ENCODE results near the gene PCNA.
A peak's percentile ranks its signal among the peaks of the same experiment; 100 is the strongest.

PCNA gene

DNA sequence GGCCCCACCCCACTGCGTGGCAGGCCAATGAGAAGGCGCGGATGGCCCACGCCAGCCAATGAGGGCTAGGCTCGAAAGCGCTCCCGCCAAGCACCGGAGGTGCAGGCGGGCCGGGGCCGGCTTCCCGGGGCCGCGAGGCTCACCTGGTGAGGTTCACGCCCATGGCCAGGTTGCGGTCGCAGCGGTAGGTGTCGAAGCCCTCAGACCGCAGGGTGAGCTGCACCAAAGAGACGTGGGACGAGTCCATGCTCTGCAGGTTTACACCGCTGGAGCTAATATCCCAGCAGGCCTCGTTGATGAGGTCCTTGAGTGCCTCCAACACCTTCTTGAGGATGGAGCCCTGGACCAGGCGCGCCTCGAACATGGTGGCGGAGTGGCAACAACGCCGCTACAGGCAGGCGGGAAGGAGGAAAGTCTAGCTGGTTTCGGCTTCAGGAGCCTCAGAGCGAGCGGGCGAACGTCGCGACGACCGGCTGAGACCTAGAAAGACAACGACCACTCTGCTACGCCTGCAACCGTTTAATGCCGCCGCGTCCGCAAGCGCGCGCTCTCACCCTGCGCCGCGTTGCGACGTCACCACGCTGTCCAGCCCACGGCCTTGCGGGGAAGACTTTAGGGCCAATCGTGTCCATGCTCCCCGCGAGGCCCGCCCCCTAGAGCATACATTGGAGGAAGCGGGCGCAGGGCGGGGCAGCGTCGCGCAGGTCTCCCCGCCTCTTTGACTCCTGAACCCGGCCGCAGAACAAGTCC is at the start of gene PCNA:
Gene PCNA, minus strand, starts transcription at position 524 of the 750 bp plus-strand sequence. Its CDS starts 160 bp downstream, at position 364.
- TF ChIP-seq, protein P1, sequence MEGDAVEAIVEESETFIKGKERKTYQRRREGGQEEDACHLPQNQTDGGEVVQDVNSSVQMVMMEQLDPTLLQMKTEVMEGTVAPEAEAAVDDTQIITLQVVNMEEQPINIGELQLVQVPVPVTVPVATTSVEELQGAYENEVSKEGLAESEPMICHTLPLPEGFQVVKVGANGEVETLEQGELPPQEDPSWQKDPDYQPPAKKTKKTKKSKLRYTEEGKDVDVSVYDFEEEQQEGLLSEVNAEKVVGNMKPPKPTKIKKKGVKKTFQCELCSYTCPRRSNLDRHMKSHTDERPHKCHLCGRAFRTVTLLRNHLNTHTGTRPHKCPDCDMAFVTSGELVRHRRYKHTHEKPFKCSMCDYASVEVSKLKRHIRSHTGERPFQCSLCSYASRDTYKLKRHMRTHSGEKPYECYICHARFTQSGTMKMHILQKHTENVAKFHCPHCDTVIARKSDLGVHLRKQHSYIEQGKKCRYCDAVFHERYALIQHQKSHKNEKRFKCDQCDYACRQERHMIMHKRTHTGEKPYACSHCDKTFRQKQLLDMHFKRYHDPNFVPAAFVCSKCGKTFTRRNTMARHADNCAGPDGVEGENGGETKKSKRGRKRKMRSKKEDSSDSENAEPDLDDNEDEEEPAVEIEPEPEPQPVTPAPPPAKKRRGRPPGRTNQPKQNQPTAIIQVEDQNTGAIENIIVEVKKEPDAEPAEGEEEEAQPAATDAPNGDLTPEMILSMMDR (conservative IDR thresholded peaks at IDR 0.05; ENCODE audit: low read length), result no peak
- peak; percentile 97 for DNase-seq (ENCODE audit: low read depth)
- peak within 1 kb of the TSS; percentile 99 for H3K4me3 ChIP-seq (ENCODE audit: low read length)

DNA sequence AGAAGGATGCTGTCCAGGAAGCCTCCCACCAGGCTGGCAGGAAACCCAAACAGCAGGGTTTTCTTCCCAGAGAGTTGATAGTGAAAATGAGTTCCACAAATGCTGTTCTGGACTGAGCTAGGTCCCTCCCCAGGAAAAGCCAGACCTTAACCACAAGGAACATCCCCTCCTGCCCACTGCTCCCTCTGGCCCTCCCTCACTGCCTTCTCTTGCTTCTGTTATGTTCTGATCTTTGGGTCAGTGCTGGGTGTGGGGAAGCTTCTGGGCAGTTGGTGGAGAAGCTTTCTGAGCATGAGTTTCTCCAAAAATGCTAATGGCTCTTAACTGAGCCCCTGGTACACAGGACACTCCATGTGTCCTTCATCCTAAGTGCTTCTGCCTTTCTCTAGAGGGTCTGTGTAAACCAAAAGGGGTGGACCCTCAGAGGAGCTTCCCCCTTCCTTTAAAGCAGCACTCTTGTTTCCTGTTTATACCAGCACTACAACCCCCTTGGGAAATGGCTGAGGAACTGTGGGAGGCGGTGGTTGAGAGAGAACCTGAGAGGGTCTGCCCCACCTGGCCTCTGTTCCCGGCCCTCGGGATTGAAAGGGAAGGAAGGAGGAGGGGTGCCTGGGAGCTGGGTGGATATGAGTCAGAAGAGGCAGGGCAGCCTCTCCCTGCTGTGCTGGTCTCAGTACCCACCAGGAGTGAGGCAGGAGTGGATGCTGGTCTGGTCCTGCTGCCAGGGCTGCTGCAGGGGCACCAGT is 49.1 kb upstream of the PCNA start:
- TF ChIP-seq, protein P1 (conservative IDR thresholded peaks at IDR 0.05; ENCODE audit: low read length), result no peak
- no peak for DNase-seq (ENCODE audit: low read depth)
- no peak overlapping the region for H3K4me3 ChIP-seq (ENCODE audit: low read length)

DNA sequence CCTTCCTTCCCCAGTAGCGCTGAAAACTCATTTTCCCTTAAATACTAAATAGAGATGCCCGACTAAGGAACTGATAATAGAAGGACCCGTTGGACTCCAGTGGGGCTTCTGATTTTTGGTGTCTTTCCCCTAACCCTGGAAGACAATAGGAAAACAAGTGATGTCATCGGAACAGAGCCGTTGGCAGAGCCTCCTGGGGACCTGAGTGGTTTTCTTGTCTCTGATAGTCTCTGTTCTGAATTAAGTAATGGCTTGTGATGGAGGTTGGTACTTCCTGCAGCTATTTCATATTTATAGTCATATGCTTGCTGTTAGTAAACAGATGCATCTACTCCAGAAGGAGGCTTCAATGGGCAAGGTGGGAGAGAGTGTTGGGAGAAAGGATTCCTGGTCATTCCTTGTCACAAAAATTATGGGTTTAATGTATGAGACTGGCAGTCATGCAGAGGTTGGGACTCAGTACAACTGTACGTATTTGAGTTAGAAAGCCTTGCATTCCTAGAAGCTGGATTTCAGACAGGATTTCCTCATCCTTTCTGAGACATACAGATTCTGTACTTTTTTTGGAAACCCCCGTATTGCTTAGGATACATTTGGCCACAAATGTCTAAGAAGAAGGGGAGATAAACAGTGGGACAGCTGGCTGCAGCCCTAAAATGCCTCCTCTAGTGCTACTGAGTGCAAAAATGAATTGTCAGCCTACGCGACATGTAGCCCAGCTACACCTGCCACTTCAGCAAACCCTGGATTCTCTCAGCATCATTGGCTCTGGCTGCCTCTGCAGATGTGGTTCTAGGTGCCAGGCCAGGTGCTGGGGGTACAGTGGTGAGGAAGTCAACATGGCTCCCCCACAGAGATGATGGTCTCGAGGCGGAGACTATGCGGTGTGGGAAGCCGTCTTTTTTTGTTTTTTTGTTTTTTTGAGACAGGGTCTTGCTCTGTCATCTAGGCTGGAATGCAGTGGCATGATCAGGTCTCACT is 45.2 kb upstream of the PCNA start:
- TF ChIP-seq, protein P1 (conservative IDR thresholded peaks at IDR 0.05; ENCODE audit: low read length), result no peak
- no peak overlapping the region for H3K4me3 ChIP-seq (ENCODE audit: low read length)
- no peak for DNase-seq (ENCODE audit: low read depth)

DNA sequence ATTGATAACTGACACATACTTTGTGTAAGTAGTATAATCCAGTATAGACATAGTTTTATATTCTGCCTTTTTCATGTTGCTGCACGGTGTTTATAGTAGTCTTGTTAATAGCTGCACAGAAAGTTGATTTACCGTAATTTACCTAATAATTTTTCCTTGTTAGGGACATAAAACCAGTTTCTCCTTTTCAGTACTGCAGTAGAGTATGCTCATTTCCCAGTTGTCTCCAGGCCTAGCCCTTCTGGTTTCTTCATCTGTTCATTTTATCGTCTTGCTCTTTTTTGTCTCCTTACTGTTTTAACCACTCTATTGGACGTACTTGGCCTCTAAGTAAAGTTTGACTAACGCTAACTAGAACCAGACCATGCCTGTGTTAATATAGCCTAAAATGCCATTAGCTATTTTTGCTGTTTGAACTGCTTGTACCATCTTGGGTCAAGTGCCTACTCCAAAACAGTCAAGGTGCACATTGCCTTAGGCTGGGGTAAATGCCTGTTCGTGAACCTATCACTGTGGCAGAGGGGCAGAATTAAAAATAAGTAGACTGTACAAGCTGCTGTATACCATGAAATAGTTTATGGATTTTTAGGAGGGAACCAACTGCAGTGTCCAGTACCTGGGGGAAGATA is 41.9 kb upstream of the PCNA start:
- TF ChIP-seq, protein P1 (conservative IDR thresholded peaks at IDR 0.05; ENCODE audit: low read length), result no peak
- DNase-seq (ENCODE audit: low read depth), result no peak
- no peak overlapping the region for H3K4me3 ChIP-seq (ENCODE audit: low read length)

DNA sequence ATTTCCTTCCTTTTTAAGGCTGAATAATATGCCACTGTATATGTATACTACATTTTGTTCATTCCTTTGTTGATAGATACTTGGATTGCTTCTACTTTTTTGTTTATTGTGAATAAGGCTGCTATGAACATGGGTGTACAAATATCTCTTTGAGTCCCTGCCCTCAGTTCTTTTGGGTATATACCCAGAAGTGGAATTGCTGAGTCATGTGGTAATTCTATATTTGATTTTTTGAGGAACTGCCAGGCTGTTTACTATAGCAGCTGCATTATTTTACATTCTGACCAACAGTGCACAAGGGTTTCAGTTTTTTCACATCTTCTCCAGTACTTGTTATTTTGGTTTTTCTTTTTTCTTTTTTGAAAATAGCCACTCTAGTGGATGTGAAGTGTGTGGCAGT is 41.1 kb upstream of the PCNA start:
- no peak for DNase-seq (ENCODE audit: low read depth)
- no peak overlapping the region for H3K4me3 ChIP-seq (ENCODE audit: low read length)

DNA sequence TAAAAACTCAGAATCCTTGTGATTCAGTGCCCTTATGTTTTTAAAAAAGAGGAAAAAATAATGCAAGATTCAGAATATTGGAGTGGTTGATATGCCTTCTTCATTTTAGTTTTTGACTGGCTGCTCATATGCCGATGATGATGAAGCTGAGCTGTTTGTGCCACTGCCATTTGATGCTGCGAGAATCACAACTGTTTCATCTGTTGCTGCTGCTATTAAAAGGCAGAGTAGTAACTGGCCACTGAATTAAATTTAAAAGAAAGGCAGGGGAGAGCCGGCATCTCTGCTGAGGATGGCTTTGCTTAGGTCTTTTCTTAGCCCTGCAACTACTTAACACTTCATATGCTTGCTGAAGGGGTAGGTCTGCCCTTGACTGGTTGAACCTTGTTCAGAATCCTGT is 40.2 kb upstream of the PCNA start:
- no peak for DNase-seq (ENCODE audit: low read depth)
- TF ChIP-seq, protein P1 (conservative IDR thresholded peaks at IDR 0.05; ENCODE audit: low read length), result no peak
- no peak overlapping the region for H3K4me3 ChIP-seq (ENCODE audit: low read length)

More for the DNA sequence above, 41.1 kb upstream of the PCNA start:
- TF ChIP-seq, protein P1 (conservative IDR thresholded peaks at IDR 0.05; ENCODE audit: low read length), result no peak

All from AG10803 (cell line).